OCI-LY7 (cell line): ENCODE measurements around the gene ATPAF2. TPM values are rescaled to one million over a fixed set of nuclear protein-coding genes. Genes with fewer than 3 reads are reported as not detected.

Experiments
- total RNA-seq, 2 experiments: library from RNA; depleted of rRNA in 1 of 2; stranded (reverse); fragments of >200 nt in 1 of 2; shearing (Covaris generic) in 1 of 2; gene quantifications; 2 replicates each; pipeline ENCODE4 v1.2.3, GENCODE V29; 2014 to 2022

ATPAF2 gene
- total RNA-seq, 2 experiments from 2014 or later, result 42.9 to 56.2 TPM

Other genes starting within 250 kb of the ATPAF2 start
- gene SREBF1, start 202.2 kb downstream of the ATPAF2 start, total RNA-seq (2014; rRNA removed; shearing (Covaris generic)), result 48.4 and 70.4 TPM in 2 replicates
- gene SREBF1, start 202.2 kb downstream of the ATPAF2 start, total RNA-seq (2022), result 187 and 213 TPM in 2 replicates
- 4.9 and 5.4 TPM in 2 replicates for gene TOM1L2, start 66.8 kb downstream of the ATPAF2 start, total RNA-seq (2014; rRNA removed; shearing (Covaris generic))
- 14.3 and 16.4 TPM in 2 replicates for gene TOM1L2, start 66.8 kb downstream of the ATPAF2 start, total RNA-seq (2022)
- not detected in 2 replicates for gene DRC3, start 66.3 kb downstream of the ATPAF2 start, total RNA-seq (2014; rRNA removed; shearing (Covaris generic))
- 0.19 and 0.50 TPM in 2 replicates for gene DRC3, start 66.3 kb downstream of the ATPAF2 start, total RNA-seq (2022)
- gene GID4, start 240 bp upstream of the ATPAF2 start, total RNA-seq (2014; rRNA removed; shearing (Covaris generic)), result 5.1 and 6.3 TPM in 2 replicates
- gene GID4, start 240 bp upstream of the ATPAF2 start, total RNA-seq (2022), result 11.8 and 13.3 TPM in 2 replicates
- 46.4 and 62.6 TPM in 2 replicates for gene DRG2, start 48.8 kb upstream of the ATPAF2 start, total RNA-seq (2014; rRNA removed; shearing (Covaris generic))
- 54.3 and 60.4 TPM in 2 replicates for gene DRG2, start 48.8 kb upstream of the ATPAF2 start, total RNA-seq (2022)
- 0.23 and 0.98 TPM in 2 replicates for gene MYO15A, start 69.6 kb upstream of the ATPAF2 start, total RNA-seq (2014; rRNA removed; shearing (Covaris generic))
- 1.4 and 2.0 TPM in 2 replicates for gene MYO15A, start 69.6 kb upstream of the ATPAF2 start, total RNA-seq (2022)
- 99.3 and 100 TPM in 2 replicates for gene ALKBH5, start 144.7 kb upstream of the ATPAF2 start, total RNA-seq (2014; rRNA removed; shearing (Covaris generic))
- 120 and 125 TPM in 2 replicates for gene ALKBH5, start 144.7 kb upstream of the ATPAF2 start, total RNA-seq (2022)
- gene LLGL1, start 186.5 kb upstream of the ATPAF2 start, total RNA-seq (2014; rRNA removed; shearing (Covaris generic)), result 11.9 and 14.1 TPM in 2 replicates
- gene LLGL1, start 186.5 kb upstream of the ATPAF2 start, total RNA-seq (2022), result 19.9 and 20.8 TPM in 2 replicates
- gene FLII, start 219.6 kb upstream of the ATPAF2 start, total RNA-seq (2014; rRNA removed; shearing (Covaris generic)), result 141 and 155 TPM in 2 replicates
- gene FLII, start 219.6 kb upstream of the ATPAF2 start, total RNA-seq (2022), result 219 and 235 TPM in 2 replicates
- gene MIEF2, start 221.5 kb upstream of the ATPAF2 start, total RNA-seq (2014; rRNA removed; shearing (Covaris generic)), result 7.6 and 7.9 TPM in 2 replicates
- 11.8 and 12.7 TPM in 2 replicates for gene MIEF2, start 221.5 kb upstream of the ATPAF2 start, total RNA-seq (2022)